ENCODE data around the gene PCDH15. TPM values are rescaled to one million over a fixed set of nuclear protein-coding genes. Genes with fewer than 3 reads are reported as not detected.
"Not testable (repeated sequence)": the region's sequence is repeated elsewhere in the genome, so short reads cannot be mapped to it uniquely, and the experiment has no call there.

PCDH15 gene
- total and polyA plus RNA-seq, 3 experiments from 2014 or later = not detected

DNA sequence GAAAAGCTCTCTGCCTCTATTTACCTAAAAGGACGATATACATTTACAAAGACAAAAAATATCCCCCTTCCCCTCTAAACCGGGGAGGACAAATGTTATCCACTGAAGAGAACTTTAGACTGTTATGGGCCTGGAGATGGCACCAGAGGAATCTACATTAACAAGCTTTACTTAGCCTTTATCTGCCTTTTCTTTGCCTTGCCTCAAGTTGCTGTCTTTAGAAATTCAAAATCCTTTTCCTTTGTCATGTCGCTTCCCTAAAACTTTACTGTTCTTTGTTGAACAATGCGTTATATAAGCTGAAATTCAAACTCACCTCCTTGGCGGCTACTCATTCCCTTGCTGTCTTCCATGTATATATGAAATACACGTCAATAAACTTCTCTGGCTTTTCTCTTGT, 405.0 kb downstream of the PCDH15 start:
- ChIA-PET POLR2A (no interaction called here), CTCF (no interaction called here)
- Mint-ChIP-seq H3K36me3 (no peaks in the 10 kb centered on the region), H3K27ac (no peak overlapping the region), H3K27me3 (no peaks in the 10 kb centered on the region), H3K4me1 (no peaks in the 10 kb centered on the region), H3K4me3 (no peak overlapping the region), H3K9me3 (peaks cover 6 to 35% (median 9%) of the 10 kb centered on the region in 5 donors)
- no peaks in the 10 kb centered on the region for H3K9me3 ChIP-seq (ENCODE audit: low read length)
- no peaks in the 10 kb centered on the region for H3K36me3 ChIP-seq (ENCODE audit: insufficient read depth, low read length)
- no peak overlapping the region for H3K4me3 ChIP-seq (ENCODE audit: low read length)
- H3K27ac ChIP-seq (ENCODE audit: low read depth, low read length) = no peak overlapping the region
- H3K27me3 ChIP-seq (ENCODE audit: insufficient read depth, low read length, poor library complexity, severe bottlenecking) = no peaks in the 10 kb centered on the region
- no peaks in the 10 kb centered on the region for H3K4me1 ChIP-seq (ENCODE audit: insufficient read depth, low read length)
- DNase-seq = no peak

- H3K36me3 ChIP-seq (ENCODE audit: insufficient read depth, low read length); H3K4me1 Mint-ChIP-seq; H3K4me3 ChIP-seq (ENCODE audit: low read length); H3K27me3 Mint-ChIP-seq; POLR2A ChIA-PET; H3K4me3 Mint-ChIP-seq; CTCF ChIA-PET; H3K4me1 ChIP-seq (ENCODE audit: insufficient read depth, low read length); H3K27me3 ChIP-seq (ENCODE audit: insufficient read depth, low read length, poor library complexity, severe bottlenecking); H3K27ac ChIP-seq (ENCODE audit: low read depth, low read length); H3K27ac Mint-ChIP-seq; DNase-seq; H3K9me3 ChIP-seq (ENCODE audit: low read length); H3K36me3 Mint-ChIP-seq: not testable (repeated sequence)
- H3K9me3 Mint-ChIP-seq = peaks cover 4 to 29% (median 14%) of the 10 kb centered on the region in 5 donors
These were observed 406.4 kb downstream of the PCDH15 start for GRCh38 chr10:54394598-54394997.

DNA sequence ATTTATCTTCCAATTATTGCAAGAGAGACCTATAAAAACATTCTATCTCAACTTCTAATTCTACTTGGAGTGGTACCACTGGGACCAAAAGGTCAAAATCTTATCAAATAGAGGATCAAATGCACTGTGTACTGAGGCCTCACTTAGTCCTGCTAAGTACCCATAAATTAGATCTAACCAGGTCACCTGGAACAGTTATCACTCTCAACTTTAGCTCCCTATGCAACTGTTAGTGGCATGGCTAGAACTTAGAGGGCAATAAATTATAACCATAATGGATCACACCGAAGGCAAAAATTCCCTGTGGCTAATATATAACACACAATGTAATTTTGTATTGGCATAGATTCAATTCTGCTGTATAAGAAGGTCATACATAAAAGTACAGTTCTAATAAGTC, 428.9 kb downstream of the PCDH15 start:
- Histone ChIP-seq H3K4me1 (ENCODE audit: insufficient read depth, low read length) (no peaks in the 10 kb centered on the region), H3K27ac (ENCODE audit: low read depth, low read length) (no peak overlapping the region), H3K36me3 (ENCODE audit: insufficient read depth, low read length) (no peaks in the 10 kb centered on the region), H3K9me3 (ENCODE audit: low read length) (no peaks in the 10 kb centered on the region), H3K27me3 (ENCODE audit: insufficient read depth, low read length, poor library complexity, severe bottlenecking) (no peaks in the 10 kb centered on the region), H3K4me3 (ENCODE audit: low read length) (no peak overlapping the region)
- Mint-ChIP-seq H3K4me3 (no peak overlapping the region), H3K27ac (no peak overlapping the region), H3K4me1 (no peaks in the 10 kb centered on the region), H3K27me3 (no peaks in the 10 kb centered on the region), H3K36me3 (no peaks in the 10 kb centered on the region), H3K9me3 (peaks cover 1 to 21% (median 7%) of the 10 kb centered on the region in 5 donors)
- no peak for DNase-seq
- POLR2A ChIA-PET = no interaction called here
- CTCF ChIA-PET = no interaction called here

DNA sequence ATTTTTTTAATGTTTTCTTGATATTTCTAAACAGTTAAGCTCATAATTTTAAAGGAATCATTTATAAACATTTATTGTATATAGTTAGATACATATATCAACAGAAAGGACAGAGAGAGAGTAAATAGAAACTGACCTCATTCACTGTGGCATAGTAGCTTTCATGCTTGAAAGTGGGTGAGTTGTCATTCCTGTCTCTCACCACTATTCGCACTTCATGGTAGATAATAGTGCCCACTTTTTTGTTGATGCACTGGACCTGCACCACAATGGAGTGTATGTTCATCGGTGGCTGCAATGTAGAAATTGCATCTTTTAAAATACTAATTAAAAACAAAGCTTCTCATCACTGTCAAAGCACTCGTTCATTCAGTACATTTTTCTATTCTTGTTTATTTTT, 432.0 kb downstream of the PCDH15 start:
- Histone ChIP-seq H3K9me3 (ENCODE audit: low read length) (no peaks in the 10 kb centered on the region), H3K27me3 (ENCODE audit: insufficient read depth, low read length, poor library complexity, severe bottlenecking) (no peaks in the 10 kb centered on the region), H3K36me3 (ENCODE audit: insufficient read depth, low read length) (no peaks in the 10 kb centered on the region), H3K27ac (ENCODE audit: low read depth, low read length) (no peak overlapping the region), H3K4me1 (ENCODE audit: insufficient read depth, low read length) (no peaks in the 10 kb centered on the region), H3K4me3 (ENCODE audit: low read length) (no peak overlapping the region)
- CTCF ChIA-PET = no interaction called here
- Mint-ChIP-seq H3K9me3 (peaks cover 4 to 18% (median 10%) of the 10 kb centered on the region in 5 donors), H3K27ac (no peak overlapping the region), H3K4me3 (no peak overlapping the region), H3K27me3 (no peaks in the 10 kb centered on the region), H3K4me1 (no peaks in the 10 kb centered on the region), H3K36me3 (no peaks in the 10 kb centered on the region)
- POLR2A ChIA-PET = no interaction called here
- no peak for DNase-seq

- no peaks in the 10 kb centered on the region for H3K9me3 ChIP-seq (ENCODE audit: low read length)
- no peaks in the 10 kb centered on the region for H3K36me3 ChIP-seq (ENCODE audit: insufficient read depth, low read length)
- Mint-ChIP-seq H3K4me1 (no peaks in the 10 kb centered on the region), H3K27me3 (no peaks in the 10 kb centered on the region), H3K9me3 (peaks cover 4 to 17% (median 14%) of the 10 kb centered on the region in 5 donors), H3K4me3 (no peak overlapping the region), H3K36me3 (no peaks in the 10 kb centered on the region), H3K27ac (no peak overlapping the region)
- H3K4me1 ChIP-seq (ENCODE audit: insufficient read depth, low read length) = no peaks in the 10 kb centered on the region
- ChIA-PET POLR2A (no interaction called here), CTCF (no interaction called here)
- H3K27me3 ChIP-seq (ENCODE audit: insufficient read depth, low read length, poor library complexity, severe bottlenecking) = no peaks in the 10 kb centered on the region
- H3K4me3 ChIP-seq (ENCODE audit: low read length) = no peak overlapping the region
- no peak for DNase-seq
- H3K27ac ChIP-seq (ENCODE audit: low read depth, low read length) = no peak overlapping the region
These were observed 437.6 kb downstream of the PCDH15 start for GRCh38 chr10:54363390-54363789.

DNA sequence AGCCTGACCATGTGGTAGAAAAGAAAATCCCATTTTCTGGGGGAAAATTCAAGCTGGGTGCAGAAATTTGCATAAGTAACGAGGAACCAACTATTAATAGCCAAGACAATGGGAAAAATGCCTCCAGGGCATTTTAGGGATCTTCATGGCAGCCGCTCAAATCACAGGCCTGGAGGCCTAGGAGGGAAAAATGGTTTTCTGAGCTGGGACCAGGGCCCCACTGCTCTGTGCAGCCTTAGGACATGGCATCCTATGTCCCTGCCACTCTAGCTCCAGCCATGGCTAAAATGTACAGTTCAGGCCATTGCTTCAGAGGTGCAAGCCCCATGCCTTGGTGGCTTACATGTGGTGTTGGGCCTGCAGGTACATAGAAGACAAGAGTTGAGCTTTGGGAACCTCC, 459.0 kb downstream of the PCDH15 start:
- CTCF ChIA-PET = no interaction called here
- no peak overlapping the region for H3K4me3 Mint-ChIP-seq
- H3K27ac Mint-ChIP-seq = no peak overlapping the region
- POLR2A ChIA-PET = no interaction called here
- no peak overlapping the region for H3K4me3 ChIP-seq (ENCODE audit: low read length)
- H3K4me1 ChIP-seq (ENCODE audit: insufficient read depth, low read length) = no peaks in the 10 kb centered on the region
- H3K36me3 Mint-ChIP-seq = no peaks in the 10 kb centered on the region
- DNase-seq = no peak
- no peaks in the 10 kb centered on the region for H3K36me3 ChIP-seq (ENCODE audit: insufficient read depth, low read length)
- no peaks in the 10 kb centered on the region for H3K27me3 Mint-ChIP-seq
- no peaks in the 10 kb centered on the region for H3K27me3 ChIP-seq (ENCODE audit: insufficient read depth, low read length, poor library complexity, severe bottlenecking)
- peaks cover 12 to 35% (median 15%) of the 10 kb centered on the region in 5 donors for H3K9me3 Mint-ChIP-seq
- H3K27ac ChIP-seq (ENCODE audit: low read depth, low read length) = no peak overlapping the region
- H3K4me1 Mint-ChIP-seq = no peaks in the 10 kb centered on the region
- no peaks in the 10 kb centered on the region for H3K9me3 ChIP-seq (ENCODE audit: low read length)

GRCh38 chr10:54335296-54335695, 465.7 kb downstream of the PCDH15 start:
- Histone ChIP-seq H3K27me3 (ENCODE audit: insufficient read depth, low read length, poor library complexity, severe bottlenecking) (no peaks in the 10 kb centered on the region), H3K4me3 (ENCODE audit: low read length) (no peak overlapping the region), H3K27ac (ENCODE audit: low read depth, low read length) (no peak overlapping the region), H3K4me1 (ENCODE audit: insufficient read depth, low read length) (no peaks in the 10 kb centered on the region), H3K36me3 (ENCODE audit: insufficient read depth, low read length) (no peaks in the 10 kb centered on the region), H3K9me3 (ENCODE audit: low read length) (no peaks in the 10 kb centered on the region)
- CTCF ChIA-PET = no interaction called here
- H3K4me3 Mint-ChIP-seq = no peak overlapping the region
- no peak overlapping the region for H3K27ac Mint-ChIP-seq
- POLR2A ChIA-PET = no interaction called here
- no peak for DNase-seq
- no peaks in the 10 kb centered on the region for H3K4me1 Mint-ChIP-seq
- no peaks in the 10 kb centered on the region for H3K27me3 Mint-ChIP-seq
- H3K9me3 Mint-ChIP-seq = peaks cover 4 to 23% (median 10%) of the 10 kb centered on the region in 5 donors
- H3K36me3 Mint-ChIP-seq = no peaks in the 10 kb centered on the region

- POLR2A ChIA-PET = no interaction called here
- H3K27me3 Mint-ChIP-seq = no peaks in the 10 kb centered on the region
- Histone ChIP-seq H3K4me3 (ENCODE audit: low read length) (no peak overlapping the region), H3K9me3 (ENCODE audit: low read length) (no peaks in the 10 kb centered on the region), H3K27me3 (ENCODE audit: insufficient read depth, low read length, poor library complexity, severe bottlenecking) (no peaks in the 10 kb centered on the region), H3K27ac (ENCODE audit: low read depth, low read length) (no peak overlapping the region), H3K4me1 (ENCODE audit: insufficient read depth, low read length) (no peaks in the 10 kb centered on the region), H3K36me3 (ENCODE audit: insufficient read depth, low read length) (no peaks in the 10 kb centered on the region)
- no peak overlapping the region for H3K4me3 Mint-ChIP-seq
- H3K27ac Mint-ChIP-seq = no peak overlapping the region
- H3K4me1 Mint-ChIP-seq = no peaks in the 10 kb centered on the region
- CTCF ChIA-PET = no interaction called here
- no peaks in the 10 kb centered on the region for H3K36me3 Mint-ChIP-seq
- peaks cover 6 to 26% (median 9%) of the 10 kb centered on the region in 5 donors for H3K9me3 Mint-ChIP-seq
- no peak for DNase-seq
These were observed 481.7 kb downstream of the PCDH15 start for GRCh38 chr10:54319341-54319740.

DNA sequence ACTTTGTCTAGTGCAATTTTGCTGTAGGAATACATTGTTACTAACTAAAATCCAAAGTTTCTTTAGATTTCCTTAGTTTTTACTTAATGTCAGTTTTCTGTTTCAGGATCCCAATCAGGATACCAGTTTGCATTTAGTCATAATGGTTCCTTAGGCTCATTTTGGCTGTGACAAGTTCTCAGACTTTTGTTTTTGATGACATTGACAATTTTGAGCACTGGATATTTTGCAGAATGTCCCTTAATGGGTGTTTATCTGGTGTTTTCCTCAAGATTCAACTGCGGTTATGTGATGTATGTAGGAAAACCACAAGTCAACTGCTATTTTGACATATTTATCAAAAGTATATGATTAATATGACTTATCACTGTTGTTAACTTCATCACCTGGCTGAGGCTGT, 482.6 kb downstream of the PCDH15 start:
- no peak overlapping the region for H3K27ac ChIP-seq (ENCODE audit: low read depth, low read length)
- Mint-ChIP-seq H3K4me1 (no peaks in the 10 kb centered on the region), H3K27ac (no peak overlapping the region), H3K36me3 (no peaks in the 10 kb centered on the region), H3K9me3 (peaks cover 6 to 26% (median 8%) of the 10 kb centered on the region in 5 donors), H3K4me3 (no peak overlapping the region), H3K27me3 (no peaks in the 10 kb centered on the region)
- no peaks in the 10 kb centered on the region for H3K9me3 ChIP-seq (ENCODE audit: low read length)
- CTCF ChIA-PET = no interaction called here
- no peaks in the 10 kb centered on the region for H3K4me1 ChIP-seq (ENCODE audit: insufficient read depth, low read length)
- H3K36me3 ChIP-seq (ENCODE audit: insufficient read depth, low read length) = no peaks in the 10 kb centered on the region
- no peak overlapping the region for H3K4me3 ChIP-seq (ENCODE audit: low read length)
- H3K27me3 ChIP-seq (ENCODE audit: insufficient read depth, low read length, poor library complexity, severe bottlenecking) = no peaks in the 10 kb centered on the region
- no peak for DNase-seq
- POLR2A ChIA-PET = no interaction called here

Measured in CD8-positive, alpha-beta memory T cell (primary cell).